ENCODE results near the gene TMEM123.

GRCh38 chr11:102386136-102386734 lies 66.3 kb downstream of the TMEM123 start:
- TF ChIP-seq USF2 (IDR thresholded peaks at IDR 0.05; ENCODE audit: low read depth, low read length): no peak
- no peak for TF ChIP-seq CTCF (conservative IDR thresholded peaks at IDR 0.05; ENCODE audit: low read depth, low read length)
- no peak for TF ChIP-seq CHD1 (IDR thresholded peaks at IDR 0.05; ENCODE audit: low read depth, low read length)
- TF ChIP-seq FOS (IDR thresholded peaks at IDR 0.05; ENCODE audit: low read depth, low read length): no peak
- TF ChIP-seq POLR2A (IDR thresholded peaks at IDR 0.05; ENCODE audit: low read depth, low read length): no peak
- no peak for TF ChIP-seq NFE2L2 (IDR thresholded peaks at IDR 0.05; ENCODE audit: low read depth, low read length)
